BJ (cell line): ENCODE measurements around the gene GAK. TPM values are rescaled to one million over a fixed set of nuclear protein-coding genes. Genes with fewer than 3 reads are reported as not detected.

Experiments
- CTCF ChIA-PET: fragments of 350-600 bp; formaldehyde crosslinking; extraction: SDS; loops from one replicate; lab custom pipeline; 2021; ENCODE audit warnings: antibody characterized with exemption, inconsistent platforms; lab: Yijun Ruan, JAX
- POLR2A ChIA-PET: fragments of 300-600 bp; sonication (Branson Sonifier 250); formaldehyde crosslinking; extraction: SDS; loops from one replicate; lab custom pipeline; 2021; ENCODE audit warnings: antibody characterized with exemption; lab: Charles Lee
- DNase-seq: peaks from one replicate; pipeline ENCODE4 v3.0.0-alpha.2; 2011; ENCODE audit warnings: low read depth
- H3K27me3 ChIP-seq: 2 replicates; pipeline ENCODE4 v1.6.0; 2011; ENCODE audit warnings: low read length; ENCODE audit not compliant: control insufficient read depth, insufficient read depth
- H3K36me3 ChIP-seq: 2 replicates; pipeline ENCODE4 v1.5.1; 2011; ENCODE audit warnings: low read length; ENCODE audit not compliant: control insufficient read depth, insufficient read depth
- H3K4me3 ChIP-seq: 2 replicates; pipeline ENCODE4 v1.5.1; 2011; ENCODE audit warnings: low read depth, mild to moderate bottlenecking, control low read depth, low read length
- CTCF ChIP-seq: IDR thresholded peaks from 2 replicates; pipeline ENCODE4 v1.5.1; 2011; ENCODE audit warnings: low read depth, mild to moderate bottlenecking, control low read depth, inconsistent platforms, low read length, moderate library complexity; ENCODE audit not compliant: insufficient read depth
- polyA plus RNA-seq: library from polyadenylated mRNA; depleted of rRNA; stranded (reverse); fragments of >200 nt; gene quantifications from 2 replicates; pipeline ENCODE4 v1.2.3, GENCODE V29; 2011

The GAK gene
- polyA plus RNA-seq, 1 experiment, result 26.3 TPM

GRCh38 chr4:905485-906338 lies 26.4 kb downstream of the GAK start:
- no peak for TF ChIP-seq CTCF
- Histone ChIP-seq H3K27me3 (no peaks in the 10 kb centered on the region), H3K36me3 (peaks cover 10% of the 10 kb centered on the region), H3K4me3 (no peak overlapping the region)
- ChIA-PET CTCF (no interaction called here), POLR2A (no interaction called here)
- DNase-seq, result no peak

GRCh38 chr4:903066-904046 lies 28.8 kb downstream of the GAK start:
- no peak for TF ChIP-seq CTCF
- H3K4me3 ChIP-seq, result no peak overlapping the region
- peaks cover 10% of the 10 kb centered on the region for H3K36me3 ChIP-seq
- ChIA-PET POLR2A (no interaction called here), CTCF (no interaction called here)
- no peak for DNase-seq
- no peaks in the 10 kb centered on the region for H3K27me3 ChIP-seq

GRCh38 chr4:901192-901910 lies 30.8 kb downstream of the GAK start:
- Histone ChIP-seq H3K27me3 (no peaks in the 10 kb centered on the region), H3K36me3 (peaks cover 22% of the 10 kb centered on the region), H3K4me3 (no peak overlapping the region)
- TF ChIP-seq CTCF, result no peak
- CTCF ChIA-PET, result interaction anchor here (1.4 kb wide), 1 partner anchor 159 kb away, joined by 3 read pairs; no protein-coding TSS in a partner anchor
- POLR2A ChIA-PET, result no interaction called here
- DNase-seq, result no peak

GRCh38 chr4:900721-901120 lies 31.4 kb downstream of the GAK start:
- TF ChIP-seq CTCF, result no peak
- CTCF ChIA-PET, result interaction anchor here (1.4 kb wide), 1 partner anchor 159 kb away, joined by 3 read pairs; no protein-coding TSS in a partner anchor
- POLR2A ChIA-PET, result no interaction called here
- no peaks in the 10 kb centered on the region for H3K27me3 ChIP-seq
- no peak for DNase-seq
- H3K36me3 ChIP-seq, result peaks cover 22% of the 10 kb centered on the region
- no peak overlapping the region for H3K4me3 ChIP-seq
